ENCODE results near the gene KCNH1.

- TF ChIP-seq CTCF (IDR thresholded peaks at IDR 0.05) (no peak), TEAD4 (CRISPR knock-in tag; IDR thresholded peaks at IDR 0.05) (no peak), ETV6 (CRISPR knock-in tag; IDR thresholded peaks at IDR 0.05) (no peak), CBFB (CRISPR knock-in tag; IDR thresholded peaks at IDR 0.05; ENCODE audit: low read depth) (no peak), MLX (CRISPR knock-in tag; IDR thresholded peaks at IDR 0.05) (no peak), CREM (CRISPR knock-in tag; IDR thresholded peaks at IDR 0.05) (no peak)
These were observed 500.3 kb downstream of the KCNH1 start for GRCh38 chr1:210633636-210634035.
